ENCODE results near the gene CCDC171.
"Not testable (repeated sequence)": the region's sequence is repeated elsewhere in the genome, so short reads cannot be mapped to it uniquely, and the experiment has no call there.

CCDC171 gene

DNA sequence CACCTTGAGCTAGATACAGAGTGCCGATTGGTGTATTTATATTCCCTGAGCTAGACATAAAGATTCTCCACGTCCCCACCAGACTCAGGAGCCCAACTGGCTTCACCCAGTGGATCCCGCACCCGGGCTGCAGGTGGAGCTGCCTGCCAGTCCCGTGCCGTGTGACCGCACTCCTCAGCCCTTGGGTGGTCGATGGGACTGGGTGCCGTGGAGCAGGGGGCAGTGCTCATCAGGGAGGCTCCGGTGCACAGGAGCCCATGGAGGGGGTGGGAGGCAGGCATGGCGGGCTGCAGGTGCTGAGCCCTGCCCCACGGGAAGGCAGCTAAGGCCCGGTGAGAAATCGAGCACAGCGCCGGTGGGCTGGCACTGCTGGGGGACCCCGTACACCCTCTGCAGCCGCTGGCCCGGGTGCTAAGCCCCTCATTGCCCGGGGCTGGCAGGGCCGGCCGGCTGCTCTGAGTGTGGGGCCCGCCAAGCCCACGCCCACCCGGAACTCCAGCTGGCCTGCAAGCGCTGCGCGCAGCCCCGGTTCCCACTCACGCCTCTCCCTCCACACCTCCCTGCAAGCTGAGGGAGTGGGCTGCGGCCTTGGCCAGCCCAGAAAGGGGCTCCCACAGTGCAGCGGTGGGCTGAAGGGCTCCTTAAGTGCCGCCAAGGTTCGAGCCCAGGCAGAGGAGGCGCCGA is 147.2 kb downstream of the CCDC171 start:
- not testable (repeated sequence) for DNase-seq

DNA sequence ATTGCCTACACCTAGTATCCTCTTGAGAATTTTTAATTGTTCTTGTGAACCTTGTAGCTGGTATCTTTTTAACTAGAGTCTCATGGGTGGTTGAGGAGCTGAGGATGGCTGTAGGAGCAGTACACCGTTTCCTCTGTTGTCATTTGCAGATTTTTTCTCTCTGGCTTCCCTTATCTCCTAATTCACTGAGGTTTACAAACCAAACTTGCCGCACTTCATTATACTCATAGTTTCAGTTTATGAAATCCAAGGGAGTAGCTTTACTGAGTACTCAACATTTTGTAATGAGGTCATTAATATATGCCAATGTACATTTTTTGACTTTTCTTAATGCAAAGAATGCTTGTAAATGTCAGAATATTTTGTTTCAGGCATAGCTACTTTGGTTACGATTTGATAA is 154.2 kb downstream of the CCDC171 start:
- no peak for DNase-seq

DNA sequence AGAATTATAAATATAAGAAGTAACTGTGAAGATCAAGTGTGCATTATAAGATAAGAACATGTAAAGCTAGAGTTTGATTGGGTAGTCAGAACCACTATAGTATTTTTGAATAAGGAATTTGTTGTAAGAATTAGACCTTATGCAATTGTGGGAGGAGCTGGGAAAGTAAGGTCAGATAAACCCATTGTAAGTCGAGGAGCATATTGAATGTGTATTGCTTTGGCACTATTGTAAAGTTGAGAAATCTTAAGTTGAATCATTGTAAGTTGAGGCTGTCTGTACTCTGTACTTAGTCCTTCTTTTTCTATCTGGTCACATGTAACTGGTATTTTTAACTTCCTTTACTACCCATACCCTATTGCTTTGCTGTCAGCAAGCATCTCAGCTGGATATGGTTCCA is 158.7 kb downstream of the CCDC171 start:
- no peak for DNase-seq

DNA sequence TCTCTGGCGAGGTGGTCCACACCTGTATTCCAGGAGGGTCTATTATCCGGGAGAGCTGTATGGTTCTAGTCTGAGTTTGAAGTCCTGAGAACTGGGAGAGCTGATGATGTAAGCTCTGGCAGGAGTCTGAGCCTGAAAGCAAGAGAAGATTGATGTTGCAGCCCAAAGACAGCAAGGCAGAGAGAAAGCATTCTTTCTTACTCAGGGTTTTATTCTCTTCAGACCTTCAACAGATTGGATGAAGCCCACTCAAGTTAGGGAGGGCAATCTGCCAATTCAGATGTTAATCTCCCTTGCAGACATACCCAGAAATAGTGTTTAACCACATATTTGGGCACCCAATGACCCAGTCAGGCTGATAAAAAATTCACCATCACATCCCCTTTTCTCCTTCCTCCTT is 159.1 kb downstream of the CCDC171 start:
- DNase-seq = no peak

DNA sequence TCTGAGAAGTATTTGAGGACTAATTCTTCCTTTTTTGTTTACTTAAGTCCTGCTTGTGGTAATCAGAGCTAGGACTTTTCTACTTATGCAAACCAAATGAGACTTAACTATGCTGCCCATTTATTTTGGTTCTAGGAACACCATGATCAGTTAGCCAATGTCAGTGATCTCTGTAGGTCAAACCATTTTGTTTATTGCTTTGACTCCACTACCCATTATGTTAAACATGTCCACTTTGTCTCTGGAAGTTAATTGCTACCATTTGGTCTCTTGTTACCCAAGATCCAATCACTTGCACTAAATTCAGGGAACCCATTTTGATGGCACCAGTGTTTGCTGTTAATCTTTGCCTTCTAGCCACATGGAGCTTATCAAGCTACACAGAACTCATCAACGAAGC is 161.9 kb downstream of the CCDC171 start:
- DNase-seq = no peak

DNA sequence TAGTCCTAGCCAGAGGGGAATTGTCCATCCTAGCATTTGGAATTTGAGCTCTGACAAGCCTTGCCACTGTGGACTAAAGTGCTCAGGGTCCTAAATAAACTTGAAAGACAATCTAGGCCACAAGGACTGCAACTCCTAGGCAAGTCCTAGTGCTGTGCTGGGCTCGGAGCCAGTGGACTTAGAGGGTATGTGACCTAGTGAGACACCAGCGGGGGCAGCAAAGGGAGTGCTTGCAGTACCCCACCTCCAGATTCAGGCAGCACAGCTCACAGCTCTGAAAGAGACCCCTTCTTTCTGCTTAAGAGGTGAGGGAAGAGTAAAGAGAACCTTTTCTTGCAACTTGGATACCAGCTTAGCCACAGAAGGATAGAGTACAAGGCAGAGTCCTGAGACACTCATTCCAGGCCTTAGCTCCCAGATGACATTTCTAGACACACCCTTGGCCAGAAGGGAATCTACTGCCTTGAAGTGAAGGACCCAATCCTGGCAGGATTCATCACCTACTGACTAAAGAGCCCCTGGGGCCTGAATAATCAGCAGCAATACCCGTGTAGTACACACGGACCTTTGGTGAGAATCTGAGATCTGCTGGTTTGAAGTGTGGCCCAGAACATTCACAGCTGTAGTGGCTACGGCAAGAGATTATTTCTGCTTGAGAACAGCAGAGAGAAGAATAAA is 164.6 kb downstream of the CCDC171 start:
- DNase-seq = no peak

DNA sequence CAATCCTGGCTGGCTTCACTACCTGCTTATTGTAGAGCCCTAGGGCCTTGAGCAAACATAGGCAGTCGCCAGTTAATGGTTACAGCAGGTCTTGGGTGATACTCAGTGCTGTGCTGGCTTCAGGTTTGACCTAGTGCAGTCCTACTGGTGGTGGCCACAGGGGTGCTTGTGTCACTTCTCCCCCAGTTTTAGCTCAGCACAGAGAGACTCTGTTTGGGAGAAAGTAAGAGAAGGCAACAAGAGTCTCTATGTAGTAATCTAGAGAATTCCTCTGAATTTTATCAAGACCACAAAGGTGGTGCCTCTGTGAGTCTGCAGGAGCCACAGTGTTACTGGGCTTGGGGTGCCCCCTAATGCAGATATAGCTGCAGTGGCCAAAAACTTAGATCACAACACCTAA is 165.6 kb downstream of the CCDC171 start:
- DNase-seq = no peak

DNA sequence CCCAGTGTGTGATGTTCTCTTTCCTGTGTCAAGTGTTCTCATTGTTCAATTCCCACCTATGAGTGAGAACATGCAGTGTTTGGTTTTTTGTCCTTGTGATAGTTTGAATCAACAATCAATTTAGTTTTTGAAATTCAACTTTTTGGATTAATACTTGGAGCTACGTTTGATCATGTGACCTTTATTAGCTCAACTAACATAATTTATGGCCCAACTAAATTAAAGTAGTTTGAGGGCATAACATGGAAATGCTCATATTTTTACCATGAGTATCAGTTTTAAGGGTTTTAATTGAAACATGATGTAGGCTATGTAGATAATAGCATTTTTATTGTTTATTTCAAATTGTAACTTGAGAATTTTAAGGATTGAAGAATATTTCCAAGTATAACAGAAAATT is 168.0 kb downstream of the CCDC171 start:
- DNase-seq = no peak

DNA sequence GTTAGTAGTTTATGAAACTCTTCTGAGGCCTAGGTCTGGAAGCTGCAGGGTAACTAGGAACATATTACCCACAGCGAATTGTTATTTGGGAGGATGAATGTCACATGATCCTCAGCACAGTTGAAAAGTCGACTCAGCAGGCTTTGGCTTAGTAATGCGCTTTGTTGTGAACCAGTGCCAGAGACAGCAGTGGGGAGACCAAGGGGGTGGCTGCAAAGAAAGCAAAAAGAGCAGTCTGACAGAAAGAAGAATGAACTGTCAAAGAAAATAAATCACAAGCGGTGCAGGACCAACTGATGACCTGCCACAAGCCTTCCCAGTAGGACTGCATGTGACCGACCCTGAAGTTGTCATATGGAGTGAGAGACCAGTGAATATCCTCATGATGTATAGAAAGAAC is 170.0 kb downstream of the CCDC171 start:
- DNase-seq = no peak

DNA sequence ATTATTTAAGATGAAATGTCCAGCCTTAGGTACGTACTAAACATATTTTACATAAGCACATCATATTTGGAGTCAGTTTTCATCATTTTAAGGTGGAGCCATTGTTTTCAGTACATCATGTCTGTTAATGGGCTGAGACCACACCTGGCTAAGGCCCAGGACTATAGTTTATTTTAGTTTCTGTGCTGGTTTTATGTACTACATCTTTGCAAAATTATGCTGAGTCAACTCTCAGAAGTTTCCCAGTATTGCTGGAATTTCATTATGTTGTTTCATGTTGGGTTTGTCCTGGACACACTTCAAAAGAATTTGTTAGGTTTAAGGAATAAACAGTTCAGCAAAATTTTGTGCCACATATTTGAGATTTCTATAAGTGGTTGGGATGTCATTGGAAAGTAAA is 171.2 kb downstream of the CCDC171 start:
- no peak for DNase-seq

DNA sequence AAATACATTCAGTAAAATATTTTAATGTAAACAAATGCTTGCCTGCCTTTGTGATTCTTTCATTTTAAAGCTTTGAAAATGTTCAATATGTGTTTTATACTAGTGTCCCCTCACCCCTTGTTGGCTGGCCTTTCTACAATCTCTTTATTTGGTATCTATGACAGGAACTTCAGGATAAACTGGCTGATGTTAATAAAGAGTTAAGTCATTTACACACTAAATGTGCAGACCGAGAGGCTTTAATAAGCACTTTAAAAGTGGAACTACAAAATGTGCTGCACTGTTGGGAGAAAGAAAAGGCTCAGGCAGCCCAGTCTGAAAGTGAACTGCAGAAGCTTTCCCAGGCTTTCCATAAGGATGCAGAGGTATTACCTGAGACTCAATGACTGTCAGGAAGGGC is 171.8 kb downstream of the CCDC171 start:
- DNase-seq = no peak

DNA sequence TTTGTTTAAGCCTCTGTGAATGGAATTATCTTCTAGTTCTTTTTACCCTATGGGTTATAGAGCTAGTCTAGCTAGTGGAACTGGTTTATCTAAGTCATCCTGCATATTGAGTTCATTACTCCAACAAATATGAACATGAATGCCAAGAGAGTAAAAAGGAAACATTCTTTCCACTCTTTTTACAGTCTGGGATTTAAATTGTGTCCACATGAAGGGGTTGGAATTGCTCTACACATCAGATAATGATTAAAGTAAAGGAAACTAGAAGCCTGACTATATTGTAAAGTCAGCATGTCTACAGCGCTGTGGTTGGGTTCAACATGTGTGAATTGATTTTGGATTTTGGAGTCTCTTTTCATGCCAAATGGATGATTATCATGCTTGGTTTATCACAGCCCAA is 173.1 kb downstream of the CCDC171 start:
- DNase-seq = no peak

DNA sequence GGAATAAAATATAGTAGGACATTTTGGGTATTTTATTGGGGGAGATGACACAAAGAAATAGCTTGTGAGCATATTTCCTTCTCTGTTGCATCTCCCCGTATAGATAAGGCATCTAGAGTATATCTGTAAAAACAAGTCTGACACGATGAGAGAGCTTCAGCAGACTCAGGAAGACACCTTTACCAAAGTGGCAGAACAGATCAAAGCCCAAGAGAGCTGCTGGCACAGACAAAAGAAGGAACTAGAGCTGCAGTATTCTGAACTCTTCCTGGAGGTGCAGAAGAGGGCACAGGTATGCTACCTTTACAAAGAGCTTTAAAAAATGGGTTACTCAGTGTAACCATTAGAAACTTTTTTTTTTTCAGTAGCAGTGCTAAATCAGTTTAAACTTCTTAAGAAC is 176.7 kb downstream of the CCDC171 start:
- DNase-seq = no peak

DNA sequence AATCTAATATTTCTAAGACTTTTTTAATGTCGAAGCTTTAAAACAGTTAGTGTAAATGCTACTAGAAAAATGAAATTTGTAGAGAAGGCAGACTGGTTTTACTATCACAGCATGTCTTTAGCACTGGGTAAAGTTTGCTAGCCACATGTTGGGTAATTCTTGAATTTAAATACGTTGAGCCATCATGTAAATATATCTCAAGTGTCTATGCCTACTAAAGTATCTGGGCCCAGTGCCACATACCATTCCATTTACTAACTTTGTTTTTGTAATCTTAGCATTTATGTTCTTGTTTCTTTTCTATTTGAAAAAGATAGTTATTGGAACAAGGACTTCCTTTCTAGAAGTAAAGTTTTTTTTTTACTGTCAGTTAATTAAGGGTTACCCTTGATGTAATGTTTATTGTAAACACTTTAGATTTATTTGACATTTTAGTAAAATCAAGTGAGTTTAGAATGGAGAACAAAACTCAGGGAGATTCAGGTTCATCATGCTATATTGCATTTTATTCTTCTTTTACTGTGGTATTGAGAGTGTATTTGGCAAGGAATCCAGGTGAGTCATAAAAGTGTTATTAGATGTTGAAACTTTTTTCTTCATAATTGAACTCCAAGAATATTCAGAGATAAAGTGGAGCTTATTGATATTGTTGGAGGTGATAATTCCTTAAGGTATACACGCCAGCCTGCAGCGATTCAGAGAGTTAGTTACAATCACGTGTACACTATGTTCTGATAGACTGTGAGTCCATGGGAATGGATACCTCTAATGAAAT is 182.4 kb downstream of the CCDC171 start:
- DNase-seq = no peak

DNA sequence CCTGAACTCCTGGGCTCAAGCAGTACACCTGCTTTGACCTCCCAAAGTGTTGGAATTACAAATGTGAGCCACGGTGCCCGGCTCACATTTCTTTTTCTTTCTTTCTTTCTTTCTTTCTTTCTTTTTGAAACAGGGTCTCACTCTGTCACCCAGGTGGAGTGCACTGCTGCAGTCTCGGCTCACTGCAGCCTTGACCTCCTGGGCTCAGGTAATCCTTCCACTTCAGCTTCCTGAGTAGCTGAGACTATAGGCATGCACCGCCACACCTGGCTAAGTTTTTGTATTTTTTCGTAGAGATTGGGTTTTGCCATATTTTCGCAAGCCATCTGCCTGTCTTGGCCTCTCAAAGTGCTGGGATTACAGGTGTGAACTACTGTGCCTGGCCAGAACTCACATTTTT is 183.7 kb downstream of the CCDC171 start:
- no peak for DNase-seq

DNA sequence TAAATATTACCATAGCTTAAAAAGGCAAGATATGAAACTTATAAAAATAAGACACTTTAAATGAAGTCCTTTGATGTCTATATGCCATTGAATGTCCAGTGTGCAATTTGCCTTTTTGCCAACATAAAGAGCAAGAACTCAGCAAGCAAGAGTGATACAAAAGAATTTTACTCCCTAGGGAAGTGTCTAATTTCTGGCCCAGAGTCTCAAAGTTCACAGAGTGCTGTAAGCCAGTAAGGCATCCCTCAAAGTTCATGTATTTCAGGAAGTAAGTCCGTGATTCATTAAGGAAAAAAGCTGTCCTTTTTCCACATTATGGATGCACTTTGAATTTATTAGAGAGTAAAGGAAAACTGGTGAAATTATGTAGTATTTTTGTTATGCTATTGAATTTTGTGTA is 185.2 kb downstream of the CCDC171 start:
- DNase-seq = no peak

DNA sequence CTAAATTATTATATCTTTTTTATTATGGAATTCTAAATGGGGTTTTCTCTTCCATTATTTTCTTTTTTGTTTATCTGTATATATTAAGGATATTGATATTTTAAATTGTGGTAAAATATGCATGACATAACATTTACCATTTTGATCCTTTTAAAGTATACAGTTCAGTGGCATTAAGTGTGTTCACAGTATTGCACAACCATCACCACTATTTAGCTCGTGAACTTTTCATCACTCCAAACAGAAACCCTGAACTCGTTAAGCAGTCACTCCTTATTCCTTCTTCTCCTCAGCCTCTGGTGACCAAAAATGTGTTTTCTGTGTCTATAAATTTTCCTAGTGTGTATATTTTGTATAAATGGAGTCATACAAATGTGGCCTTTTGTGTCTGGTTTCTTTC is 188.2 kb downstream of the CCDC171 start:
- no peak for DNase-seq

DNA sequence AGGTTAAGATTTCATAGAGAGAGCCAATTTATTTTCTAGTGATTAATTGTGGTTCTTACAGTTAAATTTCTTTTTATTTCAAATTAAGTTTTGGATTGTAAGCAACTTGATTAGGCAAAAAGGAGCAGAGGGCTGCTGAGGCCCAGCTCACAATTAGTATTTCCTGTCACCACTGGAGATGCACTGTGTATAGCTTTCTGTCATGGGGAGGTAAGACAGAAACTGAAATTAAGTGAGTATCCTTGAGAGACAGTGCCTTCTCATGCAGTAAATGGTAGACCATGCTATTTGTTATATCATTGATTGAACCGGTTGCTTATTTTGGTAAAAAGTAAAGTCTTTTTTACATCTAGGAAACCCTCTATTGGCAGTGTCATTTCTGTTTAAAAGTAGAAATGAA is 190.7 kb downstream of the CCDC171 start:
- DNase-seq = no peak

DNA sequence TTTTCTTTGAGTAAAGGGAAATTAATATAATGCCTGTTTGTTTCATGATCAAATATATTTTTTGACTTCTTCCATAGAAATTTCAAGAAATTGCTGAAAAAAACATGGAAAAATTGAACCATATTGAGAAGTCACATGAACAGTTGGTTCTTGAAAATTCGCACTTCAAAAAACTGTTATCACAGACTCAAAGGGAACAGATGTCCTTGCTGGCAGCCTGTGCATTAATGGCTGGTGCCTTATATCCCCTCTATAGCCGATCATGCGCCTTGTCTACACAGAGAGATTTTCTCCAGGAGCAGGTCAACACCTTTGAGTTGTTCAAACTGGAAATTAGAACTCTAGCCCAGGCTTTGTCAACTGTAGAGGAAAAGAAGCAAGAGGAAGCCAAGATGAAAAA is 191.4 kb downstream of the CCDC171 start:
- DNase-seq = no peak

DNA sequence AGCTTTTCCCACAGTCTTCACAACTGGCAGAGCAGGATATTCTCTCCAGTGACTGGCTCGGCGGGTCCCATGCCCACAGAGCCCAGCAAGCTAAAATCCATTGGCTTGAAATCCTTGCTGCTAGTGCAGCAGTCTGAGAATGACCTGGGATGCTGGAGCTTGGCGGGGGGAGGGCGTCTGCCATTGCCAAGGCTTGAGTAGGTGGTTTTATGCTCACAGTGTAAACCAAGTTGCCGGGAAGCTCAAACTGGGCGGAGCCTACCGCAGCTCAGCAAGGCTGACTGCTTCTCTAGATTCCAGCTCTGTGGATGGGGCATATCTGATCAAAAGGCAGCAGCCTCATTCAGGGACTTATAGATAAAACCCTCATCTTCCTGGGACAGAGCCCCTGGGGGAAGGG is 194.1 kb downstream of the CCDC171 start:
- no peak for DNase-seq

DNA sequence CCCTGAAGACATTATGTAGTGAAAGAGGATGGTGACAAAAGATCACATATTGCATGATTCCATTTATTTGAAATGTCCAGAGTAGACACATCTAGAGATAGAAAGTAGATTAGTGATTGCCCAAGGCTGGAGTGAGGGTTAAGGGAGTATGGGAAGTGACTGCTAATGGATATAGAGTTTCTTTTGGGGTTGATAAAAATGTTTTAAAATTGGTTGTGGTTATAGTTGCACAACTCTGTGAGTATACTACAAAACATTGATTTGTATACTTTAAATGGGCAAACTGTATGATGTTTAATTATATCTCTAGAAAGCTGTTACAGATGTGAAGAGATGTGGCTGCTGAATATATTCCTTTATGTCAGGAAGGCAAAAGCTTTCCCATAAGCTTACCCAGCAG is 202.8 kb downstream of the CCDC171 start:
- DNase-seq = no peak

DNA sequence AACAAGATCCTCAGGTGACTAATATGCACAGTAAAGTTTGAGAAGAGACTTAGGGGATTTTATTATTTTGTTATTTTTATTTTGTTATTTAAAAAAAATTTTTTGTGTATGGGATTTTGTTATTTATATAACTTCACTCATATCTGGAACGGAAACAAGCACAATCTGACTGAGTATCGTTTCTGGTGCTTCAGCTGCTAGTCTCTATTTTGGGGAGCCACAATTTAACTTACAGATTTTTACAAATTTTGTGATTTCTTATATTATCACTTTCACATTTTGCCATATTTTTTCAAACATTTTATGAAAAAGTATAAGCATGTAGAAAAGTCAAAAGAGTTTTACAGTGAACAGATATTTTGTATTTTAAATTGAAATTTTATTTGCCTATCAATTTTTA is 208.7 kb downstream of the CCDC171 start:
- DNase-seq = no peak

DNA sequence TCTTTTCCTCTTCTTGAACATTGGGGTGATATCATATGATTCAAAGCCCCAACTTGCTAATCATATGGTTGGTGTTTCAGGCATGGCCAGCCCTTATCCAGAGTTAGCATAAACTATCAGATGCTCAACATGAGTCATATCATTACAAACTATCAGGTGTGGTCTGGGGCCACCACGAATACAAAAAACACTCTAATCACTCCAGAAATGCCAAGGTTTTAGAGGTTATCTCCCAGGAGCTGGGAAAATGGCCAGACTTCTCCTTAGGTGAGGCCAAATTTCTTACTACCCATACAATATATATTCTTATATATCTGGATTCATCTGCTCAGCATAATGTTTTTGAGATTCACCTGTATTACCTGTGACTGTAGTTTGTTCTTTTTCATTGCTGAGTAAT is 210.5 kb downstream of the CCDC171 start:
- no peak for DNase-seq

DNA sequence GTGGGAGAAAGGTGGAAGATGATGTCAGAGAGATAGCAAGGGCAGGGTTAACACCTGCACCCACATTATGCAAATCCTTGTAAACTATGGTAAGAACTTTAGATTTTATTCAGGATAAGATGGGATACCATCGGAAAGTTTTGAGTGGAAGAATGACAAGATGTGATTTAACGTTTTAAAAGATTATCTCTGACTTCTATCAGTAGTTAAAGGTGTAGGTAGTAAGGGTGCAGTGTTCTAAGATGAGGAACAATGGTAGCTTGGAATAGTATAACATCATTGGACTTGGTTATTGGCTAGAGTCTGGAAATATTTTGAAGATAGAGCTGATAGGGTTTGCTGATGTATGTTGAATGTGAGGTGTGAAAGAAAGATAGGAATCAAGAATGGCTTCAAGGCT is 211.3 kb downstream of the CCDC171 start:
- DNase-seq = no peak

Measured in GOT3 (cell line).